Measurements from ENCODE around the gene CHST3. TPM values are rescaled to one million over a fixed set of nuclear protein-coding genes. Genes with fewer than 3 reads are reported as not detected.
"Not testable (repeated sequence)": the region's sequence is repeated elsewhere in the genome, so short reads cannot be mapped to it uniquely, and the experiment has no call there.

The CHST3 gene
- total RNA-seq, 1 donor from 2014 or later = 26.0 TPM

DNA sequence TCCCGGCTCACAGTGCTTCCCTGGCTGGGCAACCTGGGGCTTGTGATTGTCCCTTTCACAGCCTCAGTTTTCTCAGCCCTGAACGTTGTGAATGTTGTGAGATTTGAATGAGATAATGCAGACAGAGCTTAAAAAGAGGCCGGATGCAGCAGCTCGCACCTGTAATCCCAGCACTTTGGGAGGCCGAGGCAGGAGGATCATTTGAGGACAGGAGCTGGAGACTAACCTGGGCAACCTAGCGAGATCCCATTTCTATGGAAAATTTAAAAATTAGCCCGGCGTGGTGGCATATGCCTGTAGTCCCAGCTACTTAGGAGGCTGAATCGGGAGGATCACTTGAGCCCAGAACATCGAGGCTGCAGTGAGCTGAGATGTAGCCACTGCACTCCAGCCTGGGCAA lies 67.5 kb downstream of the CHST3 start:
- DNase-seq (ENCODE audit: extremely low spot score in 2 of 2) = no peak
- Histone ChIP-seq H3K4me3 (no peak overlapping the region), H3K9me3 (no peaks in the 10 kb centered on the region), H3K4me1 (peaks cover 14% of the 10 kb centered on the region), H3K27me3 (no peaks in the 10 kb centered on the region), H3K36me3 (no peaks in the 10 kb centered on the region), H3K27ac (no peak overlapping the region)
- TF ChIP-seq POLR2A (IDR thresholded peaks at IDR 0.05) (no peak), CTCF (IDR thresholded peaks at IDR 0.05) (no peak), POLR2AphosphoS5 (IDR thresholded peaks at IDR 0.05; ENCODE audit: insufficient read depth in 1 of 2, low read depth in 1 of 2) (no peak)
- intact Hi-C loops (cut with DNase I) = no loop called here

DNA sequence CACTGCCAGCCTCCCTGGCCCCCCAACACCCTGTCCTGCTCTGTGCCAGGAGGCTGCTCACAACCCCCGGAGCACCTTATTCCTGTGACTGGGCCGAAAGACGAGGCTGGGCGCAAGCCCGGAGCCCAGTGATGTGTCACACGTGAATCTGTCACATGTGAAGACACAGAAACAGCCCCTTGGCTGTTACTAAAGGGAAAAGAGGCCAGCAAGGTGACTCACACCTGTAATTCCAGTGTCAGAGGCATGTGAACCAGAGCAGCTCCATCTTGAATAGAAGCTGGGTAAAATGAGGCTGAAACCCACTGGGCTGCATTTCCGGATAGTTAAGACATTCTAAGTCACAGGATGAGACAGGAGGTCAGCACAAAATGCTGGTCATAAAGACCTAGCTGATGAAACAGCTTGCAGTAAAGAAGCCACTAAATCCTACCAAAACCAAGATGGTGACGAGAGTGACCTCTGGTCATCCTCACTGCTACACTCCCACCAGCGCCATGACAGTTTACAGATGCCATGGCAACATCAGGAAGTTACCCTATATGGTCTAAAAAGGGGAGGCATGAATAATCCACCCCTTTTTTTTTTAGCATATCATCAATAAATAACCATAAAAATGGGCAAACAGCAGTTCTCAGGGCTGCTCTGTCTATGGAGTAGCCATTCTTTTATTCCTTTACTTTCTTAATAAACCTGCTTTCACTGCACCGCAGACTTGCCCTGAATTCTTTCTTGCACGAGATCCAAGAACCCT lies 68.4 kb downstream of the CHST3 start:
- H3K27ac ChIP-seq; H3K4me3 ChIP-seq; H3K9me3 ChIP-seq; H3K36me3 ChIP-seq; DNase-seq (ENCODE audit: extremely low spot score in 2 of 2); intact Hi-C loops (cut with DNase I); H3K27me3 ChIP-seq; H3K4me1 ChIP-seq: not testable (repeated sequence)

GRCh38 chr10:72034040-72034499 lies 69.9 kb downstream of the CHST3 start:
- intact Hi-C loops (cut with DNase I) = no loop called here
- Histone ChIP-seq H3K4me1 (no peaks in the 10 kb centered on the region), H3K27me3 (no peaks in the 10 kb centered on the region), H3K9me3 (no peaks in the 10 kb centered on the region), H3K36me3 (no peaks in the 10 kb centered on the region), H3K27ac (no peak overlapping the region), H3K4me3 (no peak overlapping the region)
- no peak for TF ChIP-seq POLR2A (IDR thresholded peaks at IDR 0.05)
- TF ChIP-seq CTCF (IDR thresholded peaks at IDR 0.05) = no peak
- TF ChIP-seq POLR2AphosphoS5 (IDR thresholded peaks at IDR 0.05; ENCODE audit: insufficient read depth in 1 of 2, low read depth in 1 of 2) = no peak
- no peak for DNase-seq (ENCODE audit: extremely low spot score in 2 of 2)

DNA sequence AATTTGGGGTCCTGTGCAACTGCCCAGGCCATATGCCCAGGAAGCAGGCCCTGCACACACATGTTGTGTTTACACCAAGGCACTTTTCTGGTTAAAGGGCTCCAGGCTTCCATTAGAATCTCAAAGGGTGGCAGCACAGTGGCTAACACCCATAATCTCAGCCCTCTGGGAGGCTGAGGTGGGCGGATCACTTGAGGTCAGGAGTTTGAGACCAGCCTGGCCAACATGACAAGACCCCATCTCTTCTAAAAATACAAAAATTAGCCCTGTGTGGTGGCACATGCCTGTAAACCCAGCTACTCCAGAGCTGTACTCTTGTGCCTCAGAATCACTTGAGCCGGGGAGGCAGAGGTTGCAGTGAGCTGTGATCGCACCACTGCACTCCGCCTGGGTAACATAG lies 70.6 kb downstream of the CHST3 start:
- H3K27me3 ChIP-seq = no peaks in the 10 kb centered on the region
- DNase-seq (ENCODE audit: extremely low spot score in 2 of 2) = no peak
- H3K27ac ChIP-seq = no peak overlapping the region
- no peaks in the 10 kb centered on the region for H3K36me3 ChIP-seq
- no peak overlapping the region for H3K4me3 ChIP-seq
- intact Hi-C loops (cut with DNase I) = no loop called here
- no peaks in the 10 kb centered on the region for H3K4me1 ChIP-seq
- H3K9me3 ChIP-seq = no peaks in the 10 kb centered on the region
- no peak for TF ChIP-seq CTCF (IDR thresholded peaks at IDR 0.05)
- no peak for TF ChIP-seq POLR2AphosphoS5 (IDR thresholded peaks at IDR 0.05; ENCODE audit: insufficient read depth in 1 of 2, low read depth in 1 of 2)
- TF ChIP-seq POLR2A (IDR thresholded peaks at IDR 0.05) = no peak

DNA sequence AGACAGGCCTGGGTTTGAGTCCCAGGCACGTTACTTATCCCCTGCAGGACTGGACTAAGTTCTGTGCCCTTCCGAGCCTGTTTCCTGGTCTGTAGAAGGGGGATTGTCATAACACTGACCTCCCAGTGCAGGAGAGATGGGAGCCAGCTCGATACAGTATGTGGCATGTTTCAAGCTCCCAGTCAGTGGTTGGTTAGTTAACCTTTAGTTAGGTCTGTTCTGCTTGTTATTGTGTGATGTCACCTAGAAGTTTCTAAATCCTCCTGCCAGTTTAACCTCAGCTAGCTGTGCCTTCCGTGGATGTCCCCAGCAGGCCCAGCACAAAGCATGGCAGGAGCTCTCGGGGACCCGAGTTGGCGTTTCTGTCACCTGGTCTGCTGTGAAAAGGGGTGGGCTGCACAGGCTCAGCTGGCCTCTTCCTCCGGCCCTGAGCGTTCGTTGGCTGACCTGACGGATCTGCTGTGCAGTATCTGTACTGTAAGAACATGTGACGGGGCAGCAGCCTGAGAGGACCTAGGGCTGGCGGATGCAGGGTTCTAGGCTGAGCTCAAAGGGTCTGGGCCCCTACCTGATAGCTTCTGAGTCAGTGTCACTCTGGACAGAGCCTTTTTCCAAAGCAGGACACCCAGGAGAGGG lies 71.2 kb downstream of the CHST3 start:
- intact Hi-C loops (cut with DNase I) = no loop called here
- Histone ChIP-seq H3K9me3 (no peaks in the 10 kb centered on the region), H3K4me3 (no peak overlapping the region), H3K36me3 (no peaks in the 10 kb centered on the region), H3K4me1 (no peaks in the 10 kb centered on the region), H3K27me3 (no peaks in the 10 kb centered on the region), H3K27ac (no peak overlapping the region)
- TF ChIP-seq POLR2AphosphoS5 (IDR thresholded peaks at IDR 0.05; ENCODE audit: insufficient read depth in 1 of 2, low read depth in 1 of 2) = no peak
- TF ChIP-seq CTCF (IDR thresholded peaks at IDR 0.05) = no peak
- no peak for TF ChIP-seq POLR2A (IDR thresholded peaks at IDR 0.05)
- DNase-seq (ENCODE audit: extremely low spot score in 2 of 2) = no peak
